Activated CD8-positive, alpha-beta memory T cell treated with anti-CD3 and anti-CD28 coated beads for 48 hours (primary cell): Measurements from ENCODE around the gene HLF.

Experiments used
- DNase-seq, 3 experiments: peaks; one replicate each; pipeline ENCODE4 v3.0.0-alpha.2; 2020; ENCODE audit warnings: low read depth in 2 of 3, low spot score in 2 of 3

HLF gene

DNA sequence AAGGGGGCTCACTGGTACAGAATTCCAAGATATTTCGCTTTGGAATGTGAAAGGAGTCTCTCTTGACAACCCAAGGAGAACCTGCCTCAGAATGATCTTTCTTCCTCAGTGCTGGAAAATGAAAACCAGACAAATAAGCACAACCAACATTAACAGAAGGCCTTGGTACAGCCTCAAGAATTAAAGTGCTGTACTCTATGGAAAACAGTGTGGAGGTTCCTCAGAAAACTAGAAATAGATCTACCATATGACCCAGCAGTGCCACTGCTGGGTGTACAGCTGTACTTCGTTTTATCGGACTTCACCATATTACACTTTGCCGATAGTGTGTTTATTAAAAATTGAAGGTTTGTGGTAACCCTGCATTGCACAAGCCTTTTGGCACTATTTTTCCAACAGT, 25.2 kb downstream of the HLF start:
- no peak for DNase-seq

DNA sequence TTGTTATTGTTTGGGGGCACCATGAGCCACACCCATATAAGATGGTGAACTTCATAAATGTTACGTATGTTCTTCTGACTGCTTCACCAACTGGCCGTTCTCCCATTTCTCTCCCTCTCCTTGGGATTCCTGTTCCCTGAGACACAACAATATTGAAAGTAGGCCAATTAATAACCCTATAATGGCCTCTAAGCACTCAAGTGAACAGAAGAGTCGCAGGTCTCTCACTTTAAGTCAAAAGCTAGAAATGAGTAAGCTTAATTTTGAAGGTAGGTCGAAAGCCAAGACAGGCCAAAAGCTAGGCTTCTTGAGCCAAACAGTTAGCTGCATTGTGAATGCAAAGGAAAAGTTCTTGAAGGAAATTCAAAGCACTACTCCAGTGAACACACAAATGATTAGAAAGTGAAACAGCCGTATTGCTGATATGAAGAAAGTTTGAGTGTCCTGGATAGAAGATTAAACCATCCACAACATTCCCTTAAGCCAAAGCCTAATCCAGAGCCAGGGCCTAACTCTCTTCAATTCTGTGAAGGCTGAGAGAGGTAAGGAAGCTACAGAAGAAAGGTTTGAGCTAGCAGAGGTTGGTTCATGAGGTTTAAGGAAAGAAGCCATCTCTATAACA, 25.8 kb downstream of the HLF start:
- no peak for DNase-seq

DNA sequence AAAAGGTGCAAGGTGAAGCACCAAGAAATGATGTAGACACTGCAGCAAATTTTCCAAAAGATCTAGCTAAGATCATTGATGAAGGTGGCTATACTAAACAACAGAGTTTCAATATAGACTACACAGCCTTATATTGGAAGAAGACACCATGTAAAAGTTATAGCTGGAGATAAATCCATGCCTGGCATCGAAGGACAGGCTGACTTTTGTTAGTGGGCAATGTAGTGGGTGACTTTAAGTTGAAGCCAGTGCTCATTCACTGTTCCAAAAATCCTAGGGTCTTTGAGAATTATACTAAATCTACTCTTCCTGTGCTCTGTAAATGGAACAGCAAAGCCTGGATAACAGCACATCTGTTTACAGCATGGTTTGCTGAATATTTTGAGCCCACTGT, 26.4 kb downstream of the HLF start:
- no peak for DNase-seq

DNA sequence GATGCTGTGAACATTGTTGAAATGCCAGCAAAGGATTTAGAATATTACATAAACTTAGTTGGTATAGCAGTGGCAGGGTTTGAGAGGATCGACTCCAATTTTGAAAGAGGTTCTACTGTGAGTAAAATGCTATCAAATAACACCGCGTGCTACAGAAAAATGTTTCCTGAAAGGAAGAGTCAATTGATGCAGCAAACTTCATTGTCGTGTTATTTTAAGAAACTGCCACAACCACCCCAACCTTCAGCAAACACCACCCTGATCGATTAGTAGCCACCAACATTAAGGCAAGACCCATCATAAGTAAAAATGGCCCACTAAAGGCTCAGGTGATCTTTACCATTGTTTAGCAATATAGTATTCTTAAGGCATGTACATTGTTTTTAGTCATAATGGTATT, 27.3 kb downstream of the HLF start:
- no peak for DNase-seq

DNA sequence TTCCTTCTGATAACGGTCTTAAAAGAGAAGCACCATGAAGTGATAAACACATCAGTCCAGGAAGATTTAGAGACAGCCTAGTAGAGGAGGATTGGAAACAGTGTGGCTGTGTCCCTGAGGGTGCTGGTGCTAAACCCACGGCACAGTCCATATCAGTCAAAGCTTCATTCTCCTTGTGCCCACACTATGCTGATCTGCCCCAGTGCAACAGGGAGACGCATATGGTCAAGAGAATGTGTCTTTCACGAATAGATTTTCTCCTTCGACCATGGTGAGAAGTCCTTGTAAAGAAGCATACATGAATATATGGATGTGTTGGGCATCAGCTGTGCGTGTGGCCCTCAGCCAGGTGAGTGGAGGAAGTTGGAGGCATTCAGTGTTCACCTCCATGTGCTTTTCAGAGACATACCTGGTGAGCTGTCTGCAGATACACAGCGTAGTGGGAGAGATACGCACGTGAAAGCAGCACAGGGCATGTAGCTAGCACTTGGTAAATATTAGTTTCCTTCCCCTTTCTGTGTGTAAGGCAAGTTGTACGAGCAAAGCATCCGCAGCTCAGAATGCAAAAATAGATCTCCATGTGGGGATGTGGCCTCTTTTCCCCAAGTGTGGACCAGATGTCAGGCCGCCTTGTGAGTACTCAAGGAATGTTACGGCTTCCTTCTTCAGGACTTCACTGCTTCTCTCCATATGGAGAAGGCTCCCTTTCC, 29.4 kb downstream of the HLF start:
- no peak for DNase-seq

DNA sequence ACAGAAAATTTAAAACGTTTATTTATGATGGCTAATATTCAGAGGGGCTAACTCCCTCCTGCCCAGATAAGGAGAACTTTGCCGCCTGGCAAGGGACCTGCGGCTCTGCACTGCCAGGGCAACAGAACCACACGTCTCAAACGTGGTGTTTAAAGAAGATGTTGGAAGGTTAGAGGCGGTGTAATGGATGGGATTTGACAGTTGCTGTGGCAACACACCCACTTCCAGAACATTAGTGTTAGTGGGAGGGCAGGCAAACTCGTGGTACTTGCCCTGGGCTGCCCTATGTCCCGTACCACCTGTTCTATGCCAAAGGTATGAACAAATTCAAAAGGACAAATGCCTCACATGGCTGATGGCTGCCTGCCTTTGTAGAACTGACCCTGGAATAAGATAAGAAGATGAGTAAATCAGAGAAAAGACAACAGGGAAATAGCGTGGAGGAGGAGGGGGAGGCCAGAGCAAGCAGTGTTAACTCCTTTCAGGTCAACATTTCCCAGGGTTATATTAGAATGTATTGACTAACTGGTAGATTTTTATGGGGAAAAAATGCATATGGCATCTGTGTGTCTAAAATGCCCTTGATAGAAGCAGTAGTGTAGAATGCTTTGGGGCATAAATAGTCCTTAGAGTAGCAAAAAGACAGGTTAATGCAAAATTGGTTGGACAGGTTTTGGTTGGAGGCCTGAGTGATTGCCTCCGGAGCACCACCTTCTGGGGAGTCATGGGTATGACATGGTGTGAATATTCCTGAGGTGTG, 30.8 kb downstream of the HLF start:
- DNase-seq: no peak

DNA sequence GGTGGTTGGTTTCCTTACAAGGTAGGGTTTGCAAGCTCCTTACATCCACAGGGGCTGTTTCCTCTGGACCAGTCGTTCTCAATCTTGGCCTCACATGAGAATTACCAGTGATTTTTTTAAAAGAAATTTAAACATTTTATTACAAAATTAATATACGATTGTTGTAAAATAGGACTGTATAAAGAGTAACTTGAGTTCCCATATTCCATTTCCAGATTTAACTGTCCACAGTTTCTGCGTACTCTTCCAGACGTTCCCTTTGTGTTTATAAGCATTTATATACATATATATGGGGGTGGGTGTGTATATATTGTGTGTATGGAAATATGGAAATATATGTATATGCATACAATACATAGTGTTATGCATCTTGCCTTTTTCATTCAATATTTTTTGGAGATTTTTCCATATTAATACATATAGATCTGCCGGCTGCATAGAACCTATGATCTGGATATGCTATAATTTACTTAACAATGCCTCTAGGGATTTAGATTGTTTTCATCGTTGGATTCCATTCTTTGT, 31.5 kb downstream of the HLF start:
- no peak for DNase-seq

DNA sequence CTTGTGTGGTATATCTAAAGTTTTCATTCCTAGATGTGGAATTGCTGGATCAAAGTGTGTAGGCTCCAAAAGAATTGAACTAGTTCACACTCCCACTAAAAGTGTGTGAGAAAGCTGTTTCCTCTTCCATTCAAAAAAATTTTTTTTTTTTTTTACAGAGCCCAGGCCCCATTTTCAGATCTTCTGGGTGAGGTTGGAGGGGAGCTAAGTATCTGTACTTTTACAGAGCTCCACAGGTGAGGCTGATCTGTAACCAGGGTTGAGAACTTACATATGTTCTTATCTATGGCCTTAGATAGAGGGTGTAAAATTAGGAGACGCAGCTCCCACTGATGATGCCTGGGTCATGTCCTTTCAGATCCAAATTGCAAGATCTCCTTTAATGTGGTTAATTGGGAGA, 31.9 kb downstream of the HLF start:
- DNase-seq: no peak

DNA sequence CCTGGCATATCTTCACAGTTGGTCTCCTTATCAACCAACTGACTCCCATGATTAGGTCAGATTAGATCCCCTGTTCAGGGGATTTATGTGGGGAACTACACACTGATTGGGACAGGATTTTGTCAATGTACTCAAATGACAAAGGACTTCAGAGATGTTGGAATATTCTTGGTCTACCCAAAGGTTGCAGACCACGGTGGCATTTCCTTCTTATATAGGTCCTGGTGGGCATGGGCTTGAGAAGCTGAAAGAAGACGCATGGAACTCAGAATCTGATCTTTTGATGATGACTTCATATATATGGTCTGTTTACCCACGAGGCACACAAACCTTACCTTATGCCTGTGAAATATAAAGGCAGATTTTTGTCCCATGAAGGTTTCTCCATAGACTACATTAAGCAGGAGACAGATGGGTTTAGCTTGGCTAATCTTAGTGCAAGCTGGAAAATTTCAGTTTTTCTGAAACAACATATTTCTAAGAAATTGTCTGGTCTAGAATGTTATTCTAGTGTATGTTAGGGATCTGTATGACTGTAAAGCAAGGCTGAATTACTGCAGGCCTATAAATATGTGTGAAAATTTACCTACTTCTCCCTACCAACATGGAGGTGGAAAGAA, 33.5 kb downstream of the HLF start:
- DNase-seq: no peak

DNA sequence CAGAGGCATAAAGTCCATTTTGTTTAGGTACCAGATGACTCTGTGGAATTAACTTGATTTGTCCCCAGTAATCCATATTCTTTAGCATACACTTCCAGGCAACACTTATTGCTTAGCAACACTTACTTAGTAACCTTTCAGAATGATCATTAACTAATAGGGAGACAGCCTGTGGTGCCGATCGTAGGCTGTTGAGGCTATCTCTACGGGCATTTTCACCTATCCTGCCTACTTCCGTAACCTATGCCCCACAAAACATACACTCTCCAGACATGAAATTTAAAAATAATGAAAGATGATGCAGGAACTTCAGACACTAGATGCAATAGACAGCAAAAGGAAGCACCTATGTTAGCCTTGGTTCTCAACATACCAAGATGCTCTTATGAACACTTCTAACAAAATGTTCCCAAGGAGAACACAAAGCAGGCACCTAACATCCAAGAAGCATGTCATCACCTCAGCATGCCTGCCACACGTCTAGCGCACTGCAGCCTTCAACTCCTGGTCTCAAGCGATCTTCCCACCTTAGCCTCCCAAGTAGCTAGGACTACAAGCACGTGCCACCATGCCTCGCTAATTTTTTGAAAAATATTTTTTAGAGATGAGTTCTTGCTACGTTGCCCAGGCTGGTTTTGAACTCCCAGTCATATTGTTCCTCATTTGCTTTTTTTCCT, 34.5 kb downstream of the HLF start:
- DNase-seq: no peak

DNA sequence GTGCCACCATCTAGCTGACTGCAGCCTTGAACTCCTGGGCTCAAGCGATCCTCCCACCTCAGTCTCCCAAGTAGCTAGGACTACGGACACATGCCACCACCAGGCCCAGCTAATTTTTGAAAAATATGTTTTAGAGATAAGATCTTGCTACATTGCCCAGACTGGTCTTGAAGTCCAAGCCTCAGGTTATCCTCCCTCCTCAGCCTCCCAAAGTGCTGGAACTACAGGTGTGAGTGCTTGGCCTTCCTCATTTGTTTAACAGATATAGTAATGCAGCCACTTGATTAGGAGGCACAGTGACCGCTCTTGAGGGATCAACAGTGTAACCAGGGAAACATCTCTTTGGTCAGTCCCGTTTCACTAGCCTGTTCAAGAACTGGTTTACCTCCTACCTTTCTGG, 35.1 kb downstream of the HLF start:
- no peak for DNase-seq

DNA sequence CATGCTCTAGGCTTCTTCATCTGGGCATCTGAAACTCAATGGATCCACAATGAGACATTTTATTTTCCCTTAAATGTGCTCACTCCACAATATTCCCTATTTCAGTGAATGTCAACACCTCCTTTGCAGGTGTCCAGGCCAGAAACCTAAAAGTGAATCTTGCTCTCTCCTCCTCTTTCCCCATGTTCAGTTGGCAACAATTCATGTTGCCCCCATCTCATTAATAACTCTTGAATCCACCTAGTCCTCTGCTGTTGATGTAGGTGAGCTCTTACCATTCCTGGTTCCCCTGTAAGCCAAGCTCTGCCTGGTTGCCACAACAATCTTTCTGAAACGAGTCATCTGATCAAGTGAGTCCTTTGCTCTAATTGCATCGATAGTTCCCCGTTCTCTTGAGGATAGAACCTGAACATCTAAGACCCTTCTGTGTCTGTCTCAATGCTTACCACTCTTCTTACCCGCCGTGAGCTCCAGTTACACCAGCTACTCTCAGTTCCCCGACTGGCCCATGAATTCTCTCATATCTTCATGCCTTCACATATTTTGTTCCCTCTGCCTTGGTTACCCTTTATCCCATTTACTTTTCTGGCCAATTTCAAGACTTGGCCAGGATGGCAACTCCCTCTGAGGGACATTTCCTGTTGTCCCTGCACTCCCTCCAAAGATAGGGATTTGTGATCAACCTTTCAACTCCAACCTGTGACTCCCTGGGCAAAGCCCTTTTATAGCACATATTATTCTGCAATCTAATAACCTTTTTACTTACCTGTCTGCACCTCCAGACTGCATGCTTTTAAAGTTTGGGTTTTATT, 35.9 kb downstream of the HLF start:
- DNase-seq: no peak

DNA sequence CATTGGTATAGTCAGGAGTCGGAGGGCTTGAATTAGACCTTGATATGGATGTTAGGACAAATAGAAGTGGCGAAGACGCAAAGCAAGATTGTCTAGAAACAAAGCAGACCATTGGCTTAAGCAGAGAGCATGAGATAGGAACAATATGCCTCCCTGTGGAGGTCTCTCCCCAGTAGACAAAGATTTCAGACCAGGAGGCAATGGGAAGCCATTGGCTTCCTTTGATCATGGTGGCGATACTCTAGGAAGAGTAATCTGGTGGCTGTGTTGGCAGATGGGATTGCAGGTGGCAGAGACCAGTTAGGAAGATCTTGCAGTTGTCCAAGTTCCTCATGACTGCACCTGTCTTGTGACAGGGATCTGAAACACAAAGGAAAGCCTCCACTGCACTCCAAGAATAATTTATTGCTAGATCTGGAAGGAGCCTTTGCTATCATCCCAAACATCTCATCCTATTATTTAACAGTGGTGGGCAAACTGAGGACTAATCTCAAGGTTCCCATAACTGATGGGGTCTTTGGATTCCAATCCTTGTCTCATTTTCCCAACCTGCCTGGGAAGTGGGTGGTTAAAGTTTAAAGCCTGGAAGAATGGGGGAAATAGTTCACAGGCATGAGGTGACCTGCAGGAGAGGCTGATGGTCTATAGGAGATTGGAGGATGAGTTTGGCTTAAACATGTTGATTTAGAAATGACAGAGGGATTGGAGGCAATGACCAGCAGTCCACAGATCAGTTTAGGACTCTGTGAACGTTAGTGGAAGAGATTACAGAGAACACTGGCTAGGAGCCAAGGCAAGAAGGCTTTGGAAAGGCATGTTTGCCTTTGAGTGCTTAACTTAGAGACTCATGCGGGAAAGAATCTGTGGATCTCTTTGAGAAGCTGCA, 37.0 kb downstream of the HLF start:
- DNase-seq: no peak

DNA sequence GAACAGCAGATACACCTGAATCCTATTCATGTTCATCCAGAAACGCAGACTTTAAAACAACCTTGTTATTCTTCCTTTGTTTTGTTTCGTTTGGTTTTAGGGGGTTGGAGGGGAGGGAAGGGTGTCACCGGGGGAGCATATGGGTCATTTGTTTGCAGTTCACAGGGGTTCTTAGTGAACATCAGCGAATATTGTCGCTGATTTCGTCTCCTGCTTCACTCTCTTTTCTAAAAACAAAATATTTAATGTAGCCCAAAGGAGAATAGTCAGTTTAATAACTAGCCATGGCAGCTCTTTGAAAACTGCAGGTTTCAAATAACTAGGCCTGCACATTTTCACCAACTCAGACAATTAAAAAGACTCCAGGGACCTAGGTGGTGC, 37.6 kb downstream of the HLF start:
- no peak for DNase-seq

DNA sequence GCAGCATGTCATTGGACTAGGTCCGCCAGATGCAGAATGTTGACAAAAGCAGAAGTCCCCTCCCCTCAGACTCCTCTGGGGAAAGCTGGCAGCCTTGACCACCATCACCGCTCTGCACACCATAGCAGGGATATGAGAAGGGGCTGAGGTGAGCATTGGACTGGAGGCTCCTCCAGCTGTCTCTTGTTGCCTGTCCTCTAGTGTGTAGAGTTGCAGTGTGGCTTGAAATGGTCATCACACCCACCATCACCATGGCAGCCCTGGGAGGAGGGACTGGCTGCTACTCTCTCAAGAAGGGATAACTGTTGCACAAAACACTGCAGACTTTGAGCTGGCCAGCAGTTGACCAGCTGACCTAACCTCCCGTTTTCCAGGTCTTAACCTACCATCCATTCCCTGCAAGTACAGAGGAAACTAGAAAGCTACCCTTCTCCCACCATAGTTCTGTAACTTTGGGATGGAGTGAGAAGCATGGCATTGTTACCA, 38.3 kb downstream of the HLF start:
- DNase-seq: no peak

DNA sequence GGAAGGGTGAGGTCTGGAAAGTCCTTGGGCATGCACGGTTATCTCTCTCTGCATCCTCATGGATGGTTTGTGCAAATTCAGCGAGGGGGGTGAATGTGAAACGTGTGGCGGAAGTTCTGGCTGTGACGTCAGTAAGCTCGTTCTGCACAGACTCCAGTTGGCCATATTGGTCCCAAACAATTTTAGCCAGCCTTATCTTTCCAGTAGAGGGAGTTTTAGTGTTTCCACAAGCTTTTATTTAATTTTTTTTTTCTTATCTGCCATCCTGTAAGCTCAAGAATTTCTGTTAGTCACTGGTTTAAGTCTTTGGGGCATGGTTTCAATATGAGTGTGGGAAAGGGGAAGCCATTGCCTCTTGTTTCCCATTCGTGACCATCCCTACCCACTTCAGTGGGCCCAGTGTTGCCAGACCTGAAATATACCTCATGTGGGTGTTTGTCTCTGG, 39.0 kb downstream of the HLF start:
- no peak for DNase-seq

DNA sequence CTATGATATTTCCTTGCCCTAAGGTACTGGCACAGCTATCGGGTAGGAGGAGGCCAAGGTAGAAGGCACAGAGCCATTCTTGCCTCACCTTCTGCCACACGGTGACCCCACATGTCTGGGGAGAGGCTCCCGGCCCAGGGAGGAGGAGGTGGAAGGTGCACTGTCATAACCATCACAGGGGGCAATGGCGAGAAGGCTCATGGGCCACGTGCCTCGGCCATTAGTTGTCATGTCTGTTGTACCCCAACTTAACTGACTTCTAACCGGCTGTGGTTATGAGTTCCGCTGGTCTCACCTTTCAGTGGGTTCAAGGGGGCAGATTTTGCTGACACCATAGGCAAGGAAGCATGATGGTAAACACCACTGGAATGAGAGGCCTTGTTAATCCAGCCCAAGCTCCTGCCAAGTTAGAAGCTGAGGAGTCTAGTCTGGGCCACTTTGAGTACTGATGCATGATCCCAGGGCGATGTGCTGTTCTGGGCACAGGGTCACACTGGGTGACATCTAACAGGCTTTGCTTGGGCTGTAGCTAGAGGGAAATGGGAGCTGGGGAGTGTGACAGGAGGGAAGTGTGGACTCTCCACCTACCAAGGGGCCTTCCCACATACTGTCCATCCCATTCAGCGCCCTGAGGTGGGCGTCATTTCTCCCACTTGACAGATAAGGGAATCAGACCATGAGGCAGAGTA, 39.6 kb downstream of the HLF start:
- DNase-seq: no peak

DNA sequence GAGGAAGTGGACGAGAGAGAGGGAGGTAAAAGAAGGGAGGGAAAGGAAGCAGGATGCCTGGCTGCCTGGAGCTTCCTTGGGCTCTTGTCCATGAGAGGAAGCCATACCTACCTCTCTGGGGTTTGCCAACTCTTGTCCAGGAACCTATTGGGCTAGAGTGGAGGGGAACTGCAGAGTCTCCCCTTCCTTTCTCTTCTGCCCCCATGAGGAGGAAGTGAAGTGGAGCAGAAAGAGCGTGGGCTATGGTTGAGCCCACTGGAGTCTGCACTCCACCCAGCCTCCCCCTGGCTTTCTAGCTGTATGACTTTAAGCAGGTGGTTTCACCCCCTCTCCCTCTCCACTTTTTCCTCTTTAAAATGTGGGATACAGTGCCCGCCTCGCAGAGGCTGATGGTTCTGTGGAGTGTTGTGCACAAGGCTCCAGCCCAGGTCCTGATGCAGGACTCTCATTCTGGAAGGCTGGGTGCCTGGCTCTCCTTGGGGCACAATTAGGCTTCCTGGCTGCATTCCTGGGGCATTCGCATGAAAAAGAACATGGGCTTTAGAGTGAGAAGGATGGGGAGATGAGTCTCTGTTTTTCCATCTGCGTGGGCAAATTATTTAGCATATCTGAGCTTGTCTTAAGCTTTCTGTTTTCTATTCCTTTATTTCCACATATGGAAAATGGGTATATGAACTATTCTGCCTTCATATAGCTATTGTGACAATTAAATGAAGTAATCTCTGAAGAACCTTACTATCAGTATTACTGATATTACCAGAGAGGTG, 40.7 kb downstream of the HLF start:
- no peak for DNase-seq
